GM12878 (cell line): ENCODE results near the gene TSPO. TPM values are rescaled to one million over a fixed set of nuclear protein-coding genes. Genes with fewer than 3 reads are reported as not detected.

ENCODE experiments used
- ATAC-seq: fragments of 200-7000 bp; cut with Tn5 transposase; 3 replicates; pipeline ENCODE4 v1.9.1; 2020; ENCODE audit warnings: mild to moderate bottlenecking, moderate library complexity
- BruUV-seq: library from RNA; stranded (reverse); fragments of 400-500 nt; replicated peaks from 2 replicates; lab custom pipeline; 2021; lab: Mats Ljungman, UMichigan
- CTCF ChIA-PET: fragments of 300-600 bp; sonication (Branson Sonifier 250); formaldehyde crosslinking; extraction: SDS; loops from one replicate; lab custom pipeline; 2021; ENCODE audit warnings: inconsistent platforms; lab: Yijun Ruan, JAX
- POLR2A ChIA-PET: fragments of 350-600 bp; formaldehyde crosslinking; extraction: SDS; loops from one replicate; lab custom pipeline; 2021; ENCODE audit warnings: inconsistent platforms; lab: Charles Lee
- RAD21 ChIA-PET: fragments of 300-600 bp; sonication (Branson Sonifier 250); formaldehyde crosslinking; loops from one replicate; lab custom pipeline; 2023; ENCODE audit warnings: antibody characterized with exemption; ENCODE audit not compliant: unreplicated experiment; lab: Charles Lee
- SMC1A ChIA-PET: fragments of 300-600 bp; sonication (Branson Sonifier 250); formaldehyde crosslinking; loops from one replicate; lab custom pipeline; 2023; ENCODE audit not compliant: unreplicated experiment, uncharacterized antibody; lab: Charles Lee
- DNase-seq: peaks from one replicate; pipeline ENCODE4 v3.0.0-alpha.2; 2011; ENCODE audit warnings: low read depth, low spot score
- FAIRE-seq: peaks from 3 replicates; lab custom pipeline; 2011; peaks lifted over from hg19 to GRCh38; lab: Jason Lieb, UNC
- H2AFZ ChIP-seq: 2 replicates; pipeline ENCODE4 v1.6.0; 2011; ENCODE audit warnings: low read depth, low read length, control low read depth; ENCODE audit not compliant: control insufficient read depth
- H3K27ac ChIP-seq: 2 replicates; pipeline ENCODE4 v1.5.1; 2011; ENCODE audit warnings: control low read depth; ENCODE audit not compliant: control insufficient read depth, insufficient read depth
- H3K27me3 ChIP-seq, 2 experiments: replicated peaks in 1 of 2; 2 replicates each; pipeline versions ENCODE4 v1.6.0 to v1.6.1; 2011; ENCODE audit warnings: low read length in 1 of 2; ENCODE audit not compliant: control insufficient read depth in 2 of 2, insufficient read depth in 2 of 2
- H3K36me3 ChIP-seq, 2 experiments: 2 replicates each; pipeline ENCODE4 v1.5.1; 2011; ENCODE audit warnings: low read length in 1 of 2; ENCODE audit not compliant: control insufficient read depth in 2 of 2, insufficient read depth in 2 of 2
- H3K4me1 ChIP-seq: 2 replicates; pipeline ENCODE4 v1.6.1; 2011; ENCODE audit warnings: mild to moderate bottlenecking, low read length, moderate library complexity, mixed read lengths; ENCODE audit not compliant: control insufficient read depth, insufficient read depth
- H3K4me2 ChIP-seq: 2 replicates; pipeline ENCODE4 v1.6.0; 2011; ENCODE audit warnings: control low read depth; ENCODE audit not compliant: control insufficient read depth, insufficient read depth
- H3K4me3 ChIP-seq: fragments of 200-600 bp; sonication (generic); 2 replicates; pipeline ENCODE4 v1.5.1; 2016
- H3K79me2 ChIP-seq: 2 replicates; pipeline ENCODE4 v1.6.0; 2011; ENCODE audit warnings: low read length; ENCODE audit not compliant: control insufficient read depth, insufficient read depth
- H3K9ac ChIP-seq: 2 replicates; pipeline ENCODE4 v1.8.0; 2011; ENCODE audit warnings: low read length, control low read depth, mixed read lengths; ENCODE audit not compliant: control insufficient read depth, insufficient read depth
- H3K9me3 ChIP-seq: replicated peaks from 3 replicates; pipeline ENCODE4 v1.5.1; 2011; ENCODE audit warnings: mild to moderate bottlenecking, low read length; ENCODE audit not compliant: control insufficient read depth, insufficient read depth
- H4K20me1 ChIP-seq: 2 replicates; pipeline ENCODE4 v1.6.0; 2011; ENCODE audit not compliant: control insufficient read depth, insufficient read depth
- CBX5 ChIP-seq: sonication (generic); IDR thresholded peaks from 2 replicates; pipeline ENCODE4 v1.6.1; 2016; ENCODE audit warnings: low read depth, moderate library complexity, mild to moderate bottlenecking, inconsistent platforms
- CEBPB ChIP-seq, 2 experiments: fragments of 150-350 bp in 1 of 2; IDR thresholded peaks; 2 replicates each; pipeline ENCODE4 v1.6.1; 2012 to 2014; ENCODE audit warnings: low read depth in 2 of 2, low read length in 2 of 2, borderline replicate concordance in 1 of 2, inconsistent platforms in 1 of 2
- MXI1 ChIP-seq: fragments of 150-350 bp; IDR thresholded peaks from 2 replicates; pipeline ENCODE4 v1.6.1; 2011; ENCODE audit warnings: low read depth, mild to moderate bottlenecking, inconsistent platforms, low read length, improper control_type of control experiment
- MYB ChIP-seq: fragments of 150-350 bp; IDR thresholded peaks from 2 replicates; pipeline ENCODE4 v1.6.1; 2014; ENCODE audit warnings: mild to moderate bottlenecking, low read depth, low read length, borderline replicate concordance
- NFIC ChIP-seq: IDR thresholded peaks from 2 replicates; pipeline ENCODE4 v1.6.1; 2012; ENCODE audit warnings: low read depth, mild to moderate bottlenecking, inconsistent platforms, low read length, moderate library complexity
- NR2F1 ChIP-seq: fragments of 450-650 bp; conservative IDR thresholded peaks from 2 replicates; pipeline ENCODE4 v1.6.1; 2017; ENCODE audit warnings: mild to moderate bottlenecking
- SP1 ChIP-seq: IDR thresholded peaks from one replicate; pipeline ENCODE4 v1.6.1; 2011; ENCODE audit warnings: low read depth, low read length
- TCF3 ChIP-seq: IDR thresholded peaks from 2 replicates; pipeline ENCODE4 v1.6.1; 2012; ENCODE audit warnings: low read depth, mild to moderate bottlenecking, low read length, borderline replicate concordance; ENCODE audit not compliant: insufficient read depth
- ZNF274 ChIP-seq: IDR thresholded peaks from one replicate; pipeline ENCODE4 v1.8.0; 2011; ENCODE audit not compliant: insufficient read length, insufficient read depth
- WGBS: methylation state at CpG from one replicate; pipeline ENCODE4 v1.1.6; 2016; ENCODE audit warnings: low lambda C conversion rate; ENCODE audit not compliant: insufficient replicate concordance, insufficient coverage; ENCODE audit errors: missing lambda C conversion rate; 5-methylcytosine and 5-hydroxymethylcytosine counted together
- in situ Hi-C: fragments of 300-500 bp; cut with MboI; formaldehyde crosslinking; loops from 9 replicates; pipeline ENCODE4 v1.14.3; 2018; ENCODE audit warnings: mixed read lengths
- intact Hi-C: fragments of 100-400 bp; cut with micrococcal nuclease; formaldehyde crosslinking; loops from one replicate; pipeline ENCODE4 v1.14.2; 2022; ENCODE audit not compliant: unreplicated experiment
- polyA plus RNA-seq, 11 experiments: library from polyadenylated mRNA; depleted of rRNA in 4 of 11; unstranded in 6 of 11; stranded (reverse) in 5 of 11; fragments of >200 nt; fragmentation: Nextera tagmentation in 4 of 11; fragmentation: Illumina TruSeq in 1 of 11; extraction: Ambion mirVana in 4 of 11; extraction: Trizol in 1 of 11; gene quantifications; 1 replicate in 1 of 11; 2 replicates in 10 of 11; pipeline versions ENCODE4 v1.2.1 to v1.2.3, GENCODE V29; 2011 to 2016; ENCODE audit warnings: inconsistent platforms in 2 of 11, missing spikeins in 2 of 11, low read depth in 1 of 11
- total RNA-seq, 4 experiments: library from RNA; depleted of rRNA in 3 of 4; stranded (reverse); fragments of >200 nt in 3 of 4; fragmentation: Illumina TruSeq in 1 of 4; extraction: Trizol in 1 of 4; gene quantifications; 2 replicates each; pipeline versions ENCODE4 v1.2.1 to v1.2.3, GENCODE V29; 2013 to 2021
- TF ChIP-seq, protein P1 (sequence below): fragments of 150-350 bp; IDR thresholded peaks from 2 replicates; pipeline ENCODE4 v1.6.1; 2014; ENCODE audit warnings: mild to moderate bottlenecking, low read depth, low read length
- TF ChIP-seq, protein P2 (sequence below): fragments of 450-650 bp; IDR thresholded peaks from 2 replicates; pipeline ENCODE4 v1.6.1; 2017; ENCODE audit warnings: antibody characterized with exemption, mild to moderate bottlenecking, moderate library complexity
- TF ChIP-seq, protein P3 (sequence below): IDR thresholded peaks from 2 replicates; pipeline ENCODE4 v1.6.1; 2011; ENCODE audit warnings: mild to moderate bottlenecking, low read depth, low read length, moderate library complexity; ENCODE audit not compliant: insufficient replicate concordance
- TF ChIP-seq, protein P4 (sequence below): fragments of 450-650 bp; IDR thresholded peaks from 2 replicates; pipeline ENCODE4 v1.6.1; 2018; ENCODE audit warnings: mild to moderate bottlenecking, low read depth, moderate library complexity; ENCODE audit not compliant: partially characterized antibody
- TF ChIP-seq, protein P5 (sequence below): IDR thresholded peaks from 2 replicates; pipeline ENCODE4 v1.6.1; 2011; ENCODE audit warnings: borderline replicate concordance, low read depth, mild to moderate bottlenecking, moderate library complexity, low read length; ENCODE audit not compliant: insufficient read depth, poor library complexity, severe bottlenecking

TSPO gene
- total and polyA plus RNA-seq, 10 of the 15 experiments (the other 5 are each of a cell fraction or from before 2014, with no cell fraction given) = 1.4 to 50.5 (median 18.8) TPM

DNA sequence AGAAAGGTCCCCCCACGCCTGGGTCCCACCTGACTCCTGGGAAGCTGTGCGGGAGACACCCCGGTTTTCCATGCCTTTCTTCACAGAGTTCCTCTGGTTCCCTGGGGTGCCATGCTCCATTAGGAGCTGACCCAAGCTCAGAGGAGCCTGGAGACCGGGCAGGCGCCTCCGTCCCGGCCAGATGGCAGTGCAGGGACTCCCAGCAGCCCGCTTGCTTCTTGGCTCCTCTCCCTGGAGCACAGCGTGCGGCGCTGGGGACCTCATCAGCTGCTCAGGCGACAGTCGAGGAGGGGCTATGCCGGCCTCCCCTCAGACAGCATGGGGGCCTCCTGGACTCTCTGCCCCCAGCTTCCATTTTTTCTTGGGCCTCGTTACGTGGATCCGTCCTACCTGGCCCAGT, 48.7 kb downstream of the TSPO start:
- H3K36me3 ChIP-seq = no peaks in the 10 kb centered on the region
- no peak overlapping the region for H2AFZ ChIP-seq
- H3K4me2 ChIP-seq = no peak overlapping the region
- in situ Hi-C loops = no loop called here
- ATAC-seq (no peak), FAIRE-seq (no peak), DNase-seq (no peak)
- H3K79me2 ChIP-seq = no peaks in the 10 kb centered on the region
- SMC1A ChIA-PET = no interaction called here
- no peaks in the 10 kb centered on the region for H4K20me1 ChIP-seq
- POLR2A ChIA-PET = no interaction called here
- no peak overlapping the region for H3K27ac ChIP-seq
- CTCF ChIA-PET = no interaction called here
- RAD21 ChIA-PET = no interaction called here
- H3K27me3 ChIP-seq = peaks cover 0 to 2% of the 10 kb centered on the region in 2 experiments; a peak in 2 of 4 replicates
- no peaks in the 10 kb centered on the region for H3K9me3 ChIP-seq
- H3K4me1 ChIP-seq = no peaks in the 10 kb centered on the region
- BruUV-seq = no TSS peak
- H3K9ac ChIP-seq = no peak overlapping the region
- WGBS = 37% methylated on average over 17 of the region's 17 CpGs
- intact Hi-C loops = no loop called here
- no peak overlapping the region for H3K4me3 ChIP-seq
- TF ChIP-seq TCF3 (no peak), CBX5 (no peak), NFIC (no peak), NR2F1 (no peak), MYB (no peak), SP1 (no peak), CEBPB (IDR thresholded peaks at IDR 0.05; ENCODE audit: borderline replicate concordance in 1 of 2, low read depth in 2 of 2, low read length in 2 of 2) (no peak), ZNF274 (no peak), MXI1 (no peak)
- TF ChIP-seq, protein P1, sequence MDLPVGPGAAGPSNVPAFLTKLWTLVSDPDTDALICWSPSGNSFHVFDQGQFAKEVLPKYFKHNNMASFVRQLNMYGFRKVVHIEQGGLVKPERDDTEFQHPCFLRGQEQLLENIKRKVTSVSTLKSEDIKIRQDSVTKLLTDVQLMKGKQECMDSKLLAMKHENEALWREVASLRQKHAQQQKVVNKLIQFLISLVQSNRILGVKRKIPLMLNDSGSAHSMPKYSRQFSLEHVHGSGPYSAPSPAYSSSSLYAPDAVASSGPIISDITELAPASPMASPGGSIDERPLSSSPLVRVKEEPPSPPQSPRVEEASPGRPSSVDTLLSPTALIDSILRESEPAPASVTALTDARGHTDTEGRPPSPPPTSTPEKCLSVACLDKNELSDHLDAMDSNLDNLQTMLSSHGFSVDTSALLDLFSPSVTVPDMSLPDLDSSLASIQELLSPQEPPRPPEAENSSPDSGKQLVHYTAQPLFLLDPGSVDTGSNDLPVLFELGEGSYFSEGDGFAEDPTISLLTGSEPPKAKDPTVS = no peak
- TF ChIP-seq, protein P2, sequence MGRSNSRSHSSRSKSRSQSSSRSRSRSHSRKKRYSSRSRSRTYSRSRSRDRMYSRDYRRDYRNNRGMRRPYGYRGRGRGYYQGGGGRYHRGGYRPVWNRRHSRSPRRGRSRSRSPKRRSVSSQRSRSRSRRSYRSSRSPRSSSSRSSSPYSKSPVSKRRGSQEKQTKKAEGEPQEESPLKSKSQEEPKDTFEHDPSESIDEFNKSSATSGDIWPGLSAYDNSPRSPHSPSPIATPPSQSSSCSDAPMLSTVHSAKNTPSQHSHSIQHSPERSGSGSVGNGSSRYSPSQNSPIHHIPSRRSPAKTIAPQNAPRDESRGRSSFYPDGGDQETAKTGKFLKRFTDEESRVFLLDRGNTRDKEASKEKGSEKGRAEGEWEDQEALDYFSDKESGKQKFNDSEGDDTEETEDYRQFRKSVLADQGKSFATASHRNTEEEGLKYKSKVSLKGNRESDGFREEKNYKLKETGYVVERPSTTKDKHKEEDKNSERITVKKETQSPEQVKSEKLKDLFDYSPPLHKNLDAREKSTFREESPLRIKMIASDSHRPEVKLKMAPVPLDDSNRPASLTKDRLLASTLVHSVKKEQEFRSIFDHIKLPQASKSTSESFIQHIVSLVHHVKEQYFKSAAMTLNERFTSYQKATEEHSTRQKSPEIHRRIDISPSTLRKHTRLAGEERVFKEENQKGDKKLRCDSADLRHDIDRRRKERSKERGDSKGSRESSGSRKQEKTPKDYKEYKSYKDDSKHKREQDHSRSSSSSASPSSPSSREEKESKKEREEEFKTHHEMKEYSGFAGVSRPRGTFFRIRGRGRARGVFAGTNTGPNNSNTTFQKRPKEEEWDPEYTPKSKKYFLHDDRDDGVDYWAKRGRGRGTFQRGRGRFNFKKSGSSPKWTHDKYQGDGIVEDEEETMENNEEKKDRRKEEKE = no peak
- TF ChIP-seq, protein P3, sequence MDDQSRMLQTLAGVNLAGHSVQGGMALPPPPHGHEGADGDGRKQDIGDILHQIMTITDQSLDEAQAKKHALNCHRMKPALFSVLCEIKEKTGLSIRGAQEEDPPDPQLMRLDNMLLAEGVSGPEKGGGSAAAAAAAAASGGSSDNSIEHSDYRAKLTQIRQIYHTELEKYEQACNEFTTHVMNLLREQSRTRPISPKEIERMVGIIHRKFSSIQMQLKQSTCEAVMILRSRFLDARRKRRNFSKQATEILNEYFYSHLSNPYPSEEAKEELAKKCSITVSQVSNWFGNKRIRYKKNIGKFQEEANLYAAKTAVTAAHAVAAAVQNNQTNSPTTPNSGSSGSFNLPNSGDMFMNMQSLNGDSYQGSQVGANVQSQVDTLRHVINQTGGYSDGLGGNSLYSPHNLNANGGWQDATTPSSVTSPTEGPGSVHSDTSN = no peak
- TF ChIP-seq, protein P4, sequence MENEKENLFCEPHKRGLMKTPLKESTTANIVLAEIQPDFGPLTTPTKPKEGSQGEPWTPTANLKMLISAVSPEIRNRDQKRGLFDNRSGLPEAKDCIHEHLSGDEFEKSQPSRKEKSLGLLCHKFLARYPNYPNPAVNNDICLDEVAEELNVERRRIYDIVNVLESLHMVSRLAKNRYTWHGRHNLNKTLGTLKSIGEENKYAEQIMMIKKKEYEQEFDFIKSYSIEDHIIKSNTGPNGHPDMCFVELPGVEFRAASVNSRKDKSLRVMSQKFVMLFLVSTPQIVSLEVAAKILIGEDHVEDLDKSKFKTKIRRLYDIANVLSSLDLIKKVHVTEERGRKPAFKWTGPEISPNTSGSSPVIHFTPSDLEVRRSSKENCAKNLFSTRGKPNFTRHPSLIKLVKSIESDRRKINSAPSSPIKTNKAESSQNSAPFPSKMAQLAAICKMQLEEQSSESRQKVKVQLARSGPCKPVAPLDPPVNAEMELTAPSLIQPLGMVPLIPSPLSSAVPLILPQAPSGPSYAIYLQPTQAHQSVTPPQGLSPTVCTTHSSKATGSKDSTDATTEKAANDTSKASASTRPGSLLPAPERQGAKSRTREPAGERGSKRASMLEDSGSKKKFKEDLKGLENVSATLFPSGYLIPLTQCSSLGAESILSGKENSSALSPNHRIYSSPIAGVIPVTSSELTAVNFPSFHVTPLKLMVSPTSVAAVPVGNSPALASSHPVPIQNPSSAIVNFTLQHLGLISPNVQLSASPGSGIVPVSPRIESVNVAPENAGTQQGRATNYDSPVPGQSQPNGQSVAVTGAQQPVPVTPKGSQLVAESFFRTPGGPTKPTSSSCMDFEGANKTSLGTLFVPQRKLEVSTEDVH = no peak
- TF ChIP-seq, protein P5, sequence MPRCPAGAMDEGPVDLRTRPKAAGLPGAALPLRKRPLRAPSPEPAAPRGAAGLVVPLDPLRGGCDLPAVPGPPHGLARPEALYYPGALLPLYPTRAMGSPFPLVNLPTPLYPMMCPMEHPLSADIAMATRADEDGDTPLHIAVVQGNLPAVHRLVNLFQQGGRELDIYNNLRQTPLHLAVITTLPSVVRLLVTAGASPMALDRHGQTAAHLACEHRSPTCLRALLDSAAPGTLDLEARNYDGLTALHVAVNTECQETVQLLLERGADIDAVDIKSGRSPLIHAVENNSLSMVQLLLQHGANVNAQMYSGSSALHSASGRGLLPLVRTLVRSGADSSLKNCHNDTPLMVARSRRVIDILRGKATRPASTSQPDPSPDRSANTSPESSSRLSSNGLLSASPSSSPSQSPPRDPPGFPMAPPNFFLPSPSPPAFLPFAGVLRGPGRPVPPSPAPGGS = no peak
